ENCODE measurements around the gene MTHFD2L.

MTHFD2L gene

DNA sequence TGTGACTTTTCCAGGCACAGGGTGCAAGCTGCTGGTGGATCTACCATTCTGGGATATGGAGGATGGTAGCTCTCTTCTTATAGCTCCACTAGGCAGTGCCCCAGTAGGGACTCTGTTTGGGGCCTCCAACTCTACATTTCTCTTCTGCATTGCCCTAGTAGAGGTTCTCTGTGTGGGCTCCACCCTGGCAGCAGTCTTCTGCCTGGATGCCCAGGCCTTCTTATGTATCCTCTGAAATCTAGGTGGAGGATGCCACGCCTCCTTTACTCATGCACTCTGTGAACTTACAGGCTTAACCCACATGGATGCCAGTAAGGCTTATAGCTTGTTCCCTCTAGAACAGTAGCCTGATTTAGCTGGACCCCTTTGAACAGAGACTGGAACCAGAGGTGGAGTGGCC is 186.1 kb downstream of the MTHFD2L start:
- no peak for DNase-seq
